Immature natural killer cell (primary cell): ENCODE measurements around the gene DLG2. TPM values are rescaled to one million over a fixed set of nuclear protein-coding genes. Genes with fewer than 3 reads are reported as not detected.

Source experiments
- DNase-seq, 3 donors: peaks; one replicate each; pipeline ENCODE4 v3.0.0; 2022; ENCODE audit warnings: mixed read lengths in 1 of 3
- H3K27ac Mint-ChIP-seq, 6 donors: one replicate each; pipeline ENCODE4 v1.8.0; 2020; ENCODE audit warnings: mixed read lengths in 6 of 6, mild to moderate bottlenecking in 5 of 6, inconsistent platforms in 4 of 6, moderate library complexity in 3 of 6
- H3K27me3 Mint-ChIP-seq, 3 donors: one replicate each; pipeline ENCODE4 v1.8.0; 2020 to 2021; ENCODE audit warnings: low read depth in 3 of 3, mild to moderate bottlenecking in 3 of 3, mixed read lengths in 3 of 3, moderate library complexity in 3 of 3, inconsistent platforms in 1 of 3
- H3K36me3 Mint-ChIP-seq, 3 donors: one replicate each; pipeline ENCODE4 v1.8.0; 2020; ENCODE audit warnings: mixed read lengths in 3 of 3, inconsistent platforms in 2 of 3, mild to moderate bottlenecking in 2 of 3
- H3K4me1 Mint-ChIP-seq, 2 donors: one replicate each; pipeline ENCODE4 v1.8.0; 2020; ENCODE audit warnings: inconsistent platforms in 2 of 2, mild to moderate bottlenecking in 2 of 2, mixed read lengths in 2 of 2, moderate library complexity in 1 of 2
- H3K4me3 Mint-ChIP-seq, 5 donors: one replicate each; pipeline ENCODE4 v1.8.0; 2020; ENCODE audit warnings: mild to moderate bottlenecking in 5 of 5, mixed read lengths in 5 of 5, inconsistent platforms in 3 of 5, moderate library complexity in 3 of 5
- H3K9me3 Mint-ChIP-seq, 6 donors: one replicate each; pipeline ENCODE4 v1.8.0; 2020; ENCODE audit warnings: mild to moderate bottlenecking in 6 of 6, mixed read lengths in 6 of 6, inconsistent platforms in 4 of 6, moderate library complexity in 3 of 6
- polyA plus RNA-seq, 3 donors: library from polyadenylated mRNA; unstranded; fragments of 300-500 nt; fragmentation: Illumina TruSeq; gene quantifications; one replicate each; pipeline ENCODE4 v1.2.3, GENCODE V29; 2021

DLG2 gene
- polyA plus RNA-seq, 3 donors from 2014 or later = 0.57 to 1.9 (median 1.2) TPM

DNA sequence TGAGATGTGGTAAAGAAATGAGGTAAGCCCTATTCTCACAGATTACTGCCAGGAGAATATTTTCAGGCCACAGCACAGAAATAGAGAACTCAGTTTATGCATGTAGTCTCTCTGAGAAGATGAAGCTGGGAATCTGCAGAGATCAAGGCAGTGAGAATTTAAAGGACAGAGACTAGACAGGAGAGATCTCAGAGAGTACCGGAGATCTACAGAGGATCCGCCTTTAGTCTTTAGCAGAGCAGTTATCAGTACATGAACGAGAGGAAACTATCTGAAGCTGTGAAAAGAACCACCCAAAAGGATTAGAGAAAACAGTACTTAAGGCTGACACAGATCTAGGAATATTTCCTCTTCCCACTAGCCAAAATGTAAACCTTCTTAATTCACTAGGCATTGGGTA lies 101.5 kb downstream of the DLG2 start:
- no peaks in the 10 kb centered on the region for H3K4me1 Mint-ChIP-seq
- H3K27ac Mint-ChIP-seq = no peak overlapping the region
- no peak for DNase-seq
- H3K27me3 Mint-ChIP-seq = peaks cover 0 to 4% (median 1%) of the 10 kb centered on the region in 3 donors
- peaks cover 3 to 26% (median 12%) of the 10 kb centered on the region in 6 donors for H3K9me3 Mint-ChIP-seq
- no peak overlapping the region for H3K4me3 Mint-ChIP-seq
- peaks cover 0 to 6% (median 0%) of the 10 kb centered on the region in 3 donors for H3K36me3 Mint-ChIP-seq

DNA sequence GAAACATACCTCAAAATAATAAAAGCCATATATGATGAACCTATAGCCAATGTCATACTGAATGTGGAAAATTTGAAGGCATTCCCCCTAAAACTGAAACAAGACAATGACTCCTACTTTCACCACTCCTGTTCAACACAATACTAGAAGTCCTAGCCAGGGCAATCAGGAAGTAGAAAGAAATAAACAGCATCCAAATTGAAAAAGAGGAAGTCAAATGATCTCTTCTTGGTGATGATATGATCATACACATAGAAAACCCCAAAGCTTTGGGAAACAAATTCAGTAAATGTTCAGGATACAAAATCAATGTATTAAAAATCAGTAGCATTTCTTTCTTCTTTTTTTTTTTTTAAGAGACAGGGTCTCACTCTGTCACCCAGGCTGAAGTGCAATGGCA lies 109.9 kb downstream of the DLG2 start:
- Mint-ChIP-seq H3K27ac (no peak overlapping the region), H3K4me1 (no peaks in the 10 kb centered on the region), H3K36me3 (peaks cover 0 to 6% (median 0%) of the 10 kb centered on the region in 3 donors), H3K27me3 (peaks cover 0 to 6% (median 2%) of the 10 kb centered on the region in 3 donors), H3K4me3 (no peak overlapping the region), H3K9me3 (peaks cover 4 to 32% (median 15%) of the 10 kb centered on the region in 6 donors)
- no peak for DNase-seq

DNA sequence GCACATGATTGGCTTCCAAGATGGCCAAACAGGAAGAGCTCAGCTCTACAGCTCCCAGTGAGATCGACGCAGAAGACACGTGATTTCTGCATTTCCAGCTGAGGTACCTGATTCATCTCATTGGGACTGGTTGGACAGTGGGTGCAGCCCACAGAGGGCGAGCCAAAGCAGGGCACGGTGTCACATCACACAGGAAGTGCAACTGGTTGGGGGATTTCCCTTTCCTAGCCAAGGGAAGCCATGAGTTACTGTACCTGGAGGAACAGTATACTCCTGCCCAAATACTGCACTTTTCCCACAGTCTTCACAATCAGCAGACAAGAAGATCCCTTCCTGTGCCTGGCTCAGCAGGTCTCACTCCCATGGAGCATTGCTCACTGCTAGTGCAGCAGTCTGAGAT lies 131.2 kb downstream of the DLG2 start:
- Mint-ChIP-seq H3K27ac (no peak overlapping the region), H3K4me1 (no peaks in the 10 kb centered on the region), H3K36me3 (no peaks in the 10 kb centered on the region), H3K27me3 (peaks cover 0 to 3% (median 2%) of the 10 kb centered on the region in 3 donors), H3K4me3 (no peak overlapping the region), H3K9me3 (peaks cover 14 to 55% (median 23%) of the 10 kb centered on the region in 6 donors)
- no peak for DNase-seq

DNA sequence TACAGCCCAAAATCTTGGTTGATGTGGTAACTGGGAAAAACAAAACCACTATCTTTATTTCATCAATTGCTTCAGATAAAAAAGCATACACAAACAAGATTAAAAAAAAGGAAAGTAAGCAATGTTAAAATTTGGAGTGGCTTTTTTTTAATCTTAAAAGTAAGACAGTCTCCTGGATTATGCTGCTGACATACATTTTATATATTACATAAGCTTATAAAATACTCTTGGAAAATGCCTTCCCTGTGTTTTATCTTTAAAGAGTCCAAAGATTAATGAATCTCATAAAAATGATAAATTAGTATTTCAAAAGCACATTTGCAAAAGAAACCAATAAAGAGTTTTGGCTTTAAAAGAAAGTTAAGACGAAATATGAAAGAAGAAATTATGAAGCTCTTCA lies 132.7 kb downstream of the DLG2 start:
- Mint-ChIP-seq H3K9me3 (peaks cover 14 to 54% (median 25%) of the 10 kb centered on the region in 6 donors), H3K36me3 (no peaks in the 10 kb centered on the region), H3K27ac (no peak overlapping the region), H3K4me3 (no peak overlapping the region), H3K4me1 (no peaks in the 10 kb centered on the region), H3K27me3 (peaks cover 0 to 8% (median 2%) of the 10 kb centered on the region in 3 donors)
- DNase-seq = no peak

DNA sequence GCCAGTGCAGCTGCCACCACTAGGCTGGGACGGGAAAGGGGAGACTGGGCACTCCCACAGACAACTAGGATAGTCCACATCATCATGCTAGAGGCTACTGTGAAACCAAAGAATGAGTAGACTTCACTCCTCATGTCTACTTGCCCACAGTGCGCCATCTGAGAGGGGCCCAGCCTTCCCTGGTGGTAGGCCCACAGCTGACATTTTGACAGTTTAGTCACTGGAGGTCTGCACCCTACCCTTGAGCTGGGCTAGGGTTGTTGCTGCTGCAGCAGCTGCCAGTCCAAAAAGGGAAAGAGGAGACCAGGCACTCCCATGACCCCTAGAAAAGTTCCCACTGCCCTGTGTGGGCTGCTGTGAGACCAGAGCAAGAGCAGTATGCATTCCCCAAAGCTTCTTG lies 141.2 kb downstream of the DLG2 start:
- Mint-ChIP-seq H3K36me3 (peaks cover 0 to 7% (median 0%) of the 10 kb centered on the region in 3 donors), H3K27ac (no peak overlapping the region), H3K4me1 (no peaks in the 10 kb centered on the region), H3K27me3 (peaks cover 0 to 5% (median 0%) of the 10 kb centered on the region in 3 donors), H3K9me3 (peaks cover 29 to 56% (median 38%) of the 10 kb centered on the region in 6 donors), H3K4me3 (no peak overlapping the region)
- no peak for DNase-seq

DNA sequence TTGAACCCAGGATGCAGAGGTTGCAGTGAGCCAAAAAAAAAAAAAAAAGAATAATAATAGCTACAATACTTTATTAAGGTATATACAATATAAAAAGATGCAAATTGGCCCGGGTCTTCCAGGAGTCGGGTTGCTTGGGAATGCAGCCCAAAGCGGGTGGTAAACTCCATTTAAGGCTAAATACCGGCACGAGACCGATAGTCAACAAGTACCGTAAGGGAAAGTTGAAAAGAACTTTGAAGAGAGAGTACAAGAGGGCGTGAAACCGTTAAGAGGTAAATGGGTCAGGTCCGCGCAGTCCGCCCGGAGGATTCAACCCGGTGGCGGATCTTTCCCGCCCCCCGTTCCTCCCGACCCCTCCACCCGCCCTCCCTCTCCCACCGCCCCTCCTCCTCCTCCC lies 143.3 kb downstream of the DLG2 start:
- no peak overlapping the region for H3K27ac Mint-ChIP-seq
- peaks cover 0 to 4% (median 0%) of the 10 kb centered on the region in 3 donors for H3K27me3 Mint-ChIP-seq
- peaks cover 0 to 7% (median 0%) of the 10 kb centered on the region in 3 donors for H3K36me3 Mint-ChIP-seq
- H3K4me1 Mint-ChIP-seq = no peaks in the 10 kb centered on the region
- H3K9me3 Mint-ChIP-seq = peaks cover 20 to 53% (median 29%) of the 10 kb centered on the region in 6 donors
- no peak overlapping the region for H3K4me3 Mint-ChIP-seq
- no peak for DNase-seq

DNA sequence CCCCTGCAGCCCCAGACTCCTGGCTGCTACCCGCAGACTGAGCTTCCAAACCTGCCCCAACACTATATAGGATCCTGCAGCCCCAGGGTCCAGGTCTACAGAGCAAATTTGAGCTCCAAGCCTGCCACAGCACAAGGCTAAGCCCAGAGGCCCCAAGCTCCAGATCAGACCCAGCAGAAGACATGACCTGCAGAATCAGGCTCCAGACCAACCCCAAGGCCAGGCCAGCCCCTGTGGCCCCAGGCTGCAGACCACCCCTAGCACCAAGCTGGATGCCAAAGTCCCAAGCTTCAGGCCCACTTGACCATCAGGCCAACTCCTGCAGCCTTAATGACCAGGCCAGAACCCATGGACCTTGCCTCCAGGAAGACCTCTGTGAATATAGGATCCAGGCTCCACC lies 145.3 kb downstream of the DLG2 start:
- Mint-ChIP-seq H3K27me3 (peaks cover 0 to 4% (median 0%) of the 10 kb centered on the region in 3 donors), H3K4me1 (no peaks in the 10 kb centered on the region)

DNA sequence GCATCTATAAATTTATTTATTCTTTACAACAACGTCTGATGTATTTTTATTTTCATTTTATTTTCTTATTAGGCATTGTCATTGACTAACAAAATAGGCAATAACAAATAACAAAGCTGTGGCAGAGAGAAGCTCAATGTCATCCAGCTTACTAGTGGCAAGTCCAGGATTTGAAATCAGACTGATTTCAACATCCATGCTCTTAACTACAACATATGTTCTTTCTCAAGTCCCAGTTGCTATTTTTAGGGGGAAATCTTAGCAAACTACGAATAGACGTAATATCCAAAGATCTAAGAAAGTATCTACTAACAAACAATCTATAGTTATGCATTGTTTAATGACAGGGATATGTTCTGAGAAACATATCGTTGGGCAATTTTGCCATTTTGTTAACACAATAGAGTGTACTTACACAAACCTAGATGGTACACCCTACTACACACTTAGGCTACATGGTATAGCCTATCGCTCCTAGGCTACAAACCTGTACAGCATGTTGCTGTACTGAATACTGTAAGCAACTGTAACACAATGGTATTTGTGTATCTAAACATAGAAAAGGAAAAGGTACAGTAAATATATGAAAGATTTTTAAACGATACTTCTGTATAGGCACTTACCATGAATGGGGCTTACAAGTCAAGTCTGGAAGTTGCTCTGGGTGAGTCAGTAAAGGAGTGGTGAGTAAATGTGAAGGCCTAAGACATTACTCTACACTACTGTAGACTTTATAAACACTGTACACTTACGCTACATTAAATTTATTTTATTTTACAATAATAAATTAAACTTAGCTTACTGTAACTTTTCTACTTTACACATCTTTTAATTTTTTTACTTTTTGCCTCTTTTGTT lies 151.3 kb downstream of the DLG2 start:
- Mint-ChIP-seq H3K9me3 (peaks cover 4 to 28% (median 18%) of the 10 kb centered on the region in 6 donors), H3K27ac (no peak overlapping the region), H3K27me3 (peaks cover 0 to 4% (median 0%) of the 10 kb centered on the region in 3 donors), H3K4me1 (no peaks in the 10 kb centered on the region), H3K4me3 (no peak overlapping the region), H3K36me3 (peaks cover 0 to 4% (median 0%) of the 10 kb centered on the region in 3 donors)
- no peak for DNase-seq

More for the DNA sequence above, 145.3 kb downstream of the DLG2 start:
- no peak for DNase-seq
- peaks cover 0 to 3% (median 0%) of the 10 kb centered on the region in 3 donors for H3K36me3 Mint-ChIP-seq
- H3K4me3 Mint-ChIP-seq = no peak overlapping the region
- peaks cover 14 to 34% (median 15%) of the 10 kb centered on the region in 6 donors for H3K9me3 Mint-ChIP-seq
- H3K27ac Mint-ChIP-seq = no peak overlapping the region

DNA sequence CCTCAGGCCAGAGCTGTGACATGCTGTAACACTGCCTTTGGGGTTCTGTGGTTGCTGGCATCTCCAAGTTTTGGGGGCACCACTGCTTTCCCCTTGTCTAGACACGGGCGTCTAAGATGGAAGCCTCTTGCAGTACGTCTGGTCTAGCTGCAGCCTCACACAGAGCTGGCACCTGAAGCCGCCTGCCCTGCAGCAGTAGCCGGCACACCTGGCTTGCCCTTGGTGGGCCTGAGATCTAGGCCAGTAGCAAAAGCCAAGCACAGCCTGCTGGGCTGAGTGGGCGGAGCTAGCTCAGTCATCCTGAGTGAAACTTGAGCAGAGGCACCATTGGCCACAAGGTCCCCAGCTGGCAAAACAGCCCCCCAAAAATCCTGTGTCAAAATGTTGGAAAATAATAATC lies 154.2 kb downstream of the DLG2 start:
- H3K27ac Mint-ChIP-seq = no peak overlapping the region
- H3K4me3 Mint-ChIP-seq = no peak overlapping the region
- peaks cover 8 to 44% (median 35%) of the 10 kb centered on the region in 6 donors for H3K9me3 Mint-ChIP-seq
- H3K36me3 Mint-ChIP-seq = peaks cover 0 to 12% (median 3%) of the 10 kb centered on the region in 3 donors
- peaks cover 0 to 2% (median 0%) of the 10 kb centered on the region in 3 donors for H3K27me3 Mint-ChIP-seq
- no peak for DNase-seq
- H3K4me1 Mint-ChIP-seq = no peaks in the 10 kb centered on the region

DNA sequence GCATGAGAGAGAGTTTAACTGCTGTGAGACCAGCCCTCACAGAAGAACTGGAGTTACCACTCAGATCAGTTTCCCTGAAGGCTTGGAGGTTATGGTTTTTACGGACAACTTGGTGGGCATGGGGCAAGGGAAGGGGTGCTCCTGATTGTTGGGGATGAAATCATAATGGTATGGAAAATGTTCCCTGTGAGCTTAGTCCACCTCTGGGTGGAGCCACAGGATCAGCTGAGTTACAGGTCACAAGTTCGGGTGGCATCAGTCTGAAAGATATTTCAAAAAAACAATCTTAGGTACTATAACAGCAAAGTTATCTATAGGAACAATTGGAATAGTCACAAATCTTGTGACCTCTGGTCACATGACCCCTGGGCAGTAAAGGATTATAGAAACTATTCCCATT lies 162.9 kb downstream of the DLG2 start:
- peaks cover 0 to 3% (median 0%) of the 10 kb centered on the region in 3 donors for H3K36me3 Mint-ChIP-seq

DNA sequence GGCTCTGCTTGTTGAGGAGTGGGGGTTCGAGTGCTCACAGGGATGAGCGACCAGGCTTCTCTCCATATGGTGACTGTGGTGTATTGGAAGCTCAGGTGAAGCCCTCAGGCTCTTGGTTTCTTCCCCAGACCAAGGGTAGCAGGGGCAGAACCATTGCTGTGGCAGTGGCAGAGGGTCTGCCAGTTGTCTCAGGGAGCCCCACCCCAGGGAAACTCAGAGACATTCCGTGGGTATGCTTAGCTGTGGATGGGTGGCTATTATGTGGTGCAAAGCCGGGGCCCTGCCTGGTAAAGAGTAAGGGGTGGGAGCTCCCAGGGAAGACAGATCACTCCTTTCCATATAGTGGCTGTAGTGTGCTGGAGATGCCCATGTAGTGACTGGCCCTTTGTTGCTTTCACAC lies 167.8 kb downstream of the DLG2 start:
- Mint-ChIP-seq H3K9me3 (peaks cover 32 to 87% (median 65%) of the 10 kb centered on the region in 6 donors), H3K4me1 (no peaks in the 10 kb centered on the region), H3K27ac (no peak overlapping the region), H3K27me3 (peaks cover 0 to 9% (median under 1%) of the 10 kb centered on the region in 3 donors), H3K36me3 (peaks cover 0 to 5% (median 4%) of the 10 kb centered on the region in 3 donors), H3K4me3 (no peak overlapping the region)
- no peak for DNase-seq

More for the DNA sequence above, 162.9 kb downstream of the DLG2 start:
- Mint-ChIP-seq H3K4me3 (no peak overlapping the region), H3K27ac (no peak overlapping the region), H3K27me3 (peaks cover 2 to 5% (median 4%) of the 10 kb centered on the region in 3 donors), H3K9me3 (peaks cover 8 to 80% (median 60%) of the 10 kb centered on the region in 6 donors), H3K4me1 (no peaks in the 10 kb centered on the region)
- no peak for DNase-seq

DNA sequence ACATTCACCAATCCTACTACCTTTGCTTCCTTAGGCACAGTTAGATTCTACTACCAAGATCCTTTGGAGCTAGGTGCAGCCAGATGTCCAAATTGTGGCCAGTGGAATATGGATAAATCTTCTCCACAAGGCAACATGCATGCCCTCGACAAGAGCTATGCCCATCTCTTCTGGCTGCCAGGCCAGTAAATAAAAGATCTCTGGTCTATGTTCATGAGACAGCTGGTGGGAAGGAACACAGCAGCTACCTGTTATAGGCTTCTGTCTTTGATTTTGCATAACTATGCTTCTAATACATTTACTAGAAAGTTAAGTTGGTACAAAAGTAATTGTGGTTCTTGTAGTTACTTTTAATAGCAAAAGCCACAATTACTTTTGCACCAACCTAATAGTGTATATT lies 182.7 kb downstream of the DLG2 start:
- Mint-ChIP-seq H3K36me3 (peaks cover 0 to 5% (median 0%) of the 10 kb centered on the region in 3 donors), H3K4me3 (no peak overlapping the region), H3K27ac (no peak overlapping the region), H3K4me1 (no peaks in the 10 kb centered on the region), H3K9me3 (peaks cover 3 to 54% (median 19%) of the 10 kb centered on the region in 6 donors), H3K27me3 (peaks cover 0 to 2% (median 1%) of the 10 kb centered on the region in 3 donors)
- no peak for DNase-seq

DNA sequence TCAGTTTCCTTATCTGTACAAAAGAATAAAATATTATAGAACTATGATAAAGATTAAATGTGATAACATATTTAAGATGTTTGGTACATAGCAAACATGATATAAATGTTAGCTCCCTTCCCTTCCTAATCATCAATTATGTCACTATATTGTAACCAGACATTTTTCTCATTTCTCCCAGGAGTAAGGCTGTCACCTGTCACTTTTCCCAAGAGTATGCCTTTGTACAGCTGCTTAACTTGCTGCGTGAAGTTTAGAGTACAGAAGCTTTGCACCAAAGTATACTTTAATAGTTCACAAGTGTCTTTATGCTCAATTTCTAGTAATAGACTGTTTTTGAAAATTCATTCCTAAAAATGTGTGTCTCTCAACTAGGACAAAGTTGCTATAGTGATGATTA lies 186.9 kb downstream of the DLG2 start:
- Mint-ChIP-seq H3K36me3 (no peaks in the 10 kb centered on the region), H3K9me3 (peaks cover 10 to 63% (median 25%) of the 10 kb centered on the region in 6 donors), H3K27ac (no peak overlapping the region), H3K4me3 (no peak overlapping the region), H3K4me1 (no peaks in the 10 kb centered on the region), H3K27me3 (peaks cover 0 to 2% (median 1%) of the 10 kb centered on the region in 3 donors)
- DNase-seq = no peak

DNA sequence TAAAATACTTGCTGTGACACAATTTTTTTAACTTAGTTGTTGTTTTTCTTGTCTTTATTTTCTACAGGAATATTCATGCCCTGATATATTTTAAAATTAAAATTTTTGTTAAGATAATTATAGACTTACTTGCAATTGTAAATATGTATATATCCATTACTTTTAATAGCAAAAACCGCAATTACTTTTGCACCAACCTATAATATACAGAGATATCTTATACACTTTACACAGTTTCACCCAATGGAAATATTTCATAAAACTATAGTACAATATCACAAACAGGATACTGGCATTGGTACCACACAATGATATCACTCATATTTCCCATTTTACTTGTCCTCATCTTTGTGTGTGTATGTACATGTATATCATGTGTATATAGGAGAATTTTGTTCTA lies 188.8 kb downstream of the DLG2 start:
- Mint-ChIP-seq H3K4me3 (no peak overlapping the region), H3K4me1 (no peaks in the 10 kb centered on the region), H3K9me3 (peaks cover 17 to 68% (median 36%) of the 10 kb centered on the region in 6 donors), H3K27me3 (peaks cover 0 to 2% (median 1%) of the 10 kb centered on the region in 3 donors), H3K27ac (no peak overlapping the region), H3K36me3 (no peaks in the 10 kb centered on the region)
- no peak for DNase-seq
